AG04450 (cell line): ENCODE results near the gene PRG3. TPM values are rescaled to one million over a fixed set of nuclear protein-coding genes. Genes with fewer than 3 reads are reported as not detected.

Source experiments
- CTCF ChIA-PET: fragments of 300-600, 350-600 bp; formaldehyde crosslinking; extraction: SDS; loops from one replicate; lab custom pipeline; 2022; ENCODE audit warnings: antibody characterized with exemption, inconsistent platforms; lab: Charles Lee
- POLR2A ChIA-PET: fragments of 350-600 bp; formaldehyde crosslinking; extraction: SDS; loops from one replicate; lab custom pipeline; 2021; ENCODE audit warnings: antibody characterized with exemption, inconsistent platforms; lab: Yijun Ruan, JAX
- DNase-seq: peaks from one replicate; pipeline ENCODE4 v3.0.0-alpha.2; 2011; ENCODE audit warnings: low read depth, low spot score
- H3K27ac ChIP-seq: one replicate; pipeline ENCODE4 v1.5.1; 2012; ENCODE audit warnings: low read depth, low read length, control low read depth
- H3K27me3 ChIP-seq: one replicate; pipeline ENCODE4 v1.6.0; 2012; ENCODE audit warnings: low read length; ENCODE audit not compliant: control insufficient read depth, insufficient read depth
- H3K4me3 ChIP-seq: 2 replicates; pipeline ENCODE4 v1.5.1; 2011; ENCODE audit warnings: mild to moderate bottlenecking, low read depth, low read length, control low read depth
- H3K9me3 ChIP-seq: 2 replicates; pipeline ENCODE4 v1.5.1; 2012; ENCODE audit warnings: low read length; ENCODE audit not compliant: control insufficient read depth, insufficient read depth
- polyA plus RNA-seq: library from polyadenylated mRNA; depleted of rRNA; stranded (reverse); fragments of >200 nt; gene quantifications from 2 replicates; pipeline ENCODE4 v1.2.3, GENCODE V29; 2011; rRNA removed
- TF ChIP-seq, protein P1 (sequence below): IDR thresholded peaks from 2 replicates; pipeline ENCODE4 v1.5.1; 2011; ENCODE audit warnings: low read depth, low read length, control low read depth, inconsistent platforms

The PRG3 gene
- polyA plus RNA-seq, 1 experiment = not detected

- TF ChIP-seq, protein P1, sequence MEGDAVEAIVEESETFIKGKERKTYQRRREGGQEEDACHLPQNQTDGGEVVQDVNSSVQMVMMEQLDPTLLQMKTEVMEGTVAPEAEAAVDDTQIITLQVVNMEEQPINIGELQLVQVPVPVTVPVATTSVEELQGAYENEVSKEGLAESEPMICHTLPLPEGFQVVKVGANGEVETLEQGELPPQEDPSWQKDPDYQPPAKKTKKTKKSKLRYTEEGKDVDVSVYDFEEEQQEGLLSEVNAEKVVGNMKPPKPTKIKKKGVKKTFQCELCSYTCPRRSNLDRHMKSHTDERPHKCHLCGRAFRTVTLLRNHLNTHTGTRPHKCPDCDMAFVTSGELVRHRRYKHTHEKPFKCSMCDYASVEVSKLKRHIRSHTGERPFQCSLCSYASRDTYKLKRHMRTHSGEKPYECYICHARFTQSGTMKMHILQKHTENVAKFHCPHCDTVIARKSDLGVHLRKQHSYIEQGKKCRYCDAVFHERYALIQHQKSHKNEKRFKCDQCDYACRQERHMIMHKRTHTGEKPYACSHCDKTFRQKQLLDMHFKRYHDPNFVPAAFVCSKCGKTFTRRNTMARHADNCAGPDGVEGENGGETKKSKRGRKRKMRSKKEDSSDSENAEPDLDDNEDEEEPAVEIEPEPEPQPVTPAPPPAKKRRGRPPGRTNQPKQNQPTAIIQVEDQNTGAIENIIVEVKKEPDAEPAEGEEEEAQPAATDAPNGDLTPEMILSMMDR = no peak
- no peaks in the 10 kb centered on the region; the same call in 1 of the 2 replicates for H3K9me3 ChIP-seq
- ChIA-PET CTCF (no interaction called here), POLR2A (no interaction called here)
- no peak for DNase-seq
- no peak overlapping the region for H3K4me3 ChIP-seq
- H3K27ac ChIP-seq = no peak overlapping the region
- H3K27me3 ChIP-seq = no peaks in the 10 kb centered on the region
Observed at GRCh38 chr11:57331720-57332119, 49.2 kb downstream of the PRG3 start.

DNA sequence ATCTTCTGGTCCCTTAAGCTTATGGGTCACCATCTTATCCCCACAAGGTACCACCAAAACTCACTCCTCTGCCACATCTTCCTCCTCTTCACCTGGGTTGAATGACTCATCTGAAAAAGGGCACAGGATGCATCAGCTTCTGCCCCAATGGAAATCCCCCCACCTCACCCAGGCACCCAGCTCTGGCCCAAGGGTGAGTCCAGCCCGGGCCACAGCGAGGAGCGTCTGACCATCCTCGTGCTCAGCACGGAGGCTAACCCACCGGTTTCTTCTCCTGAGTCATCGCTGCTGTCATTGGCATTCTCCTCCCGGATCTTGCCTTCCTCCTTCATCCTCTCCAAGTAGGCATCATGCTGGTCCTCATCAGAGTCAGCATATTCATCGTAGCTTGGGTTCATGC is 50.9 kb downstream of the PRG3 start:
- H3K27me3 ChIP-seq = no peaks in the 10 kb centered on the region
- no peaks in the 10 kb centered on the region for H3K9me3 ChIP-seq
- no peak overlapping the region for H3K4me3 ChIP-seq
- POLR2A ChIA-PET = no interaction called here
- DNase-seq = no peak
- no peak overlapping the region for H3K27ac ChIP-seq
- TF ChIP-seq, protein P1 = no peak
- CTCF ChIA-PET = no interaction called here

DNA sequence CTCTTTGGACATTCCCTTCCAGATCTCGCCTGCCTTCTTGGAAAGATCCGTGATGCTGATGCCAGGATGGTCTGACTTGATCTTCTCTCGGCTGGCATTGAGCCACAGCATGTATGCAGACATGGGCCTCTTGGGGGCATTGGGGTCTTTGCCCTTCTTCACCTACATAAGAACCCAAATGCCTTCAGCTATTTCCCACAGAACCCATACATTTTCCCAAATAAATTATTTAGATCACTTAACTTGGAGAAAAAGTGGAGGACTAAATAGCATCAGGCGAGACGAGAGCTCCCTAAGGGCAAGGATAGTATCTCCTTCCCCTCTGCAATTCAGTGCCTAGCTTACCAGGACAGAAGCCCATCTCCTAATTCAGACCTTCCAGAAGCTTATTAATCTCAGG is 53.2 kb downstream of the PRG3 start:
- Histone ChIP-seq H3K27ac (no peak overlapping the region), H3K9me3 (no peaks in the 10 kb centered on the region; the same call in 1 of the 2 replicates), H3K4me3 (no peak overlapping the region), H3K27me3 (no peaks in the 10 kb centered on the region)
- TF ChIP-seq, protein P1 = no peak
- DNase-seq = no peak
- ChIA-PET CTCF (interaction anchor here (1.0 to 1.7 kb wide), 2 partner anchors 21 to 78 kb away, joined by 3 to 4 read pairs; no protein-coding TSS in a partner anchor), POLR2A (no interaction called here)

Other genes with a start within 250 kb of the PRG3 start
- gene LRRC55, start 199.2 kb downstream of the PRG3 start, polyA plus RNA-seq = not detected in 2 replicates
- gene APLNR, start 143.9 kb downstream of the PRG3 start, polyA plus RNA-seq = not detected in 2 replicates
- 59.4 and 63.8 TPM in 2 replicates for gene TNKS1BP1, start 56.2 kb downstream of the PRG3 start, polyA plus RNA-seq
- gene SSRP1, start 45.3 kb downstream of the PRG3 start, polyA plus RNA-seq = 111 and 113 TPM in 2 replicates
- not detected in 2 replicates for gene P2RX3, start 42.8 kb downstream of the PRG3 start, polyA plus RNA-seq
- not detected in 2 replicates for gene PRG2, start 9.5 kb upstream of the PRG3 start, polyA plus RNA-seq
- 24.4 and 25.1 TPM in 2 replicates for gene SLC43A3, start 46.0 kb upstream of the PRG3 start, polyA plus RNA-seq
- 0.11 and 0.45 TPM in 2 replicates for gene RTN4RL2, start 79.4 kb upstream of the PRG3 start, polyA plus RNA-seq
- gene SLC43A1, start 134.6 kb upstream of the PRG3 start, polyA plus RNA-seq = 14.6 and 17.5 TPM in 2 replicates
- gene TIMM10, start 149.6 kb upstream of the PRG3 start, polyA plus RNA-seq = 76.6 and 82.8 TPM in 2 replicates
- not detected in 2 replicates for gene SMTNL1, start 156.4 kb upstream of the PRG3 start, polyA plus RNA-seq
- gene UBE2L6, start 186.5 kb upstream of the PRG3 start, polyA plus RNA-seq = 63.8 and 76.8 TPM in 2 replicates
- 15.2 and 21.1 TPM in 2 replicates for gene SERPING1, start 216.5 kb upstream of the PRG3 start, polyA plus RNA-seq